K562 (cell line): ENCODE results near the gene NAALAD2. TPM values are rescaled to one million over a fixed set of nuclear protein-coding genes. Genes with fewer than 3 reads are reported as not detected.

Experiments used
- ATAC-seq: fragments of 200-7000 bp; cut with Tn5 transposase; 3 replicates; pipeline ENCODE4 v1.9.1; 2020; ENCODE audit warnings: moderate library complexity
- BruUV-seq: library from RNA; stranded (reverse); fragments of 400-500 nt; replicated peaks from 2 replicates; lab custom pipeline; 2021; lab: Mats Ljungman, UMichigan
- CTCF ChIA-PET: fragments of 300-600 bp; formaldehyde crosslinking; extraction: SDS; loops from one replicate; lab custom pipeline; 2021; ENCODE audit warnings: low intra/inter-chr PET ratio; lab: Yijun Ruan, JAX
- POLR2A ChIA-PET: fragments of 300-600, 350-650 bp; sonication (Branson Sonifier 250); formaldehyde crosslinking; extraction: SDS; loops from one replicate; lab custom pipeline; 2021; ENCODE audit warnings: antibody characterized with exemption, inconsistent platforms; lab: Yijun Ruan, JAX
- DNase-seq, 4 experiments: peaks; one replicate each; pipeline versions ENCODE4 v3.0.0 to v3.0.0-alpha.2; 2011 to 2018; ENCODE audit warnings: low spot score in 3 of 4, mixed read lengths in 3 of 4; ENCODE audit errors: extremely low read depth in 1 of 4
- FAIRE-seq: peaks from 2 replicates; lab custom pipeline; 2011; peaks lifted over from hg19 to GRCh38; lab: Jason Lieb, UNC
- H2AFZ ChIP-seq: 2 replicates; pipeline ENCODE4 v1.6.0; 2011; ENCODE audit warnings: low read depth, low read length, control low read depth, inconsistent platforms
- H3K27ac ChIP-seq: fragments of 200-600 bp; 3 replicates; pipeline ENCODE4 v1.8.0; 2011; ENCODE audit warnings: low read depth, mild to moderate bottlenecking, control low read depth, inconsistent platforms, low read length, moderate library complexity, mixed read lengths; ENCODE audit errors: extremely low read depth
- H3K27me3 ChIP-seq, 2 experiments: fragments of 300-600 bp in 1 of 2; 2 replicates in 1 of 2; 3 replicates in 1 of 2; pipeline versions ENCODE4 v1.6.0 to v1.8.0; 2011; ENCODE audit warnings: inconsistent platforms in 2 of 2, low read length in 2 of 2, mild to moderate bottlenecking in 1 of 2, mixed read lengths in 1 of 2, moderate library complexity in 1 of 2; ENCODE audit not compliant: control insufficient read depth in 2 of 2, insufficient read depth in 2 of 2
- H3K36me3 ChIP-seq: fragments of 300-600 bp; 3 replicates; pipeline ENCODE4 v1.8.0; 2011; ENCODE audit warnings: mild to moderate bottlenecking, low read length, inconsistent platforms; ENCODE audit not compliant: control insufficient read depth, insufficient read depth
- H3K4me1 ChIP-seq, 2 experiments: fragments of 200-600 bp in 1 of 2; replicated peaks in 1 of 2; 2 replicates in 1 of 2; 3 replicates in 1 of 2; pipeline versions ENCODE4 v1.5.1 to v1.8.0; 2011; ENCODE audit warnings: inconsistent platforms in 2 of 2, low read length in 2 of 2, mild to moderate bottlenecking in 1 of 2, mixed read lengths in 1 of 2, moderate library complexity in 1 of 2; ENCODE audit not compliant: control insufficient read depth in 2 of 2, insufficient read depth in 2 of 2
- H3K4me2 ChIP-seq: 2 replicates; pipeline ENCODE4 v1.6.1; 2011; ENCODE audit warnings: low read length, control low read depth, inconsistent platforms, mixed read lengths; ENCODE audit not compliant: insufficient read depth
- H3K4me3 ChIP-seq: fragments of 200-600 bp; sonication (generic), shearing (Covaris generic); 2 replicates; pipeline ENCODE4 v1.5.1; 2016; ENCODE audit warnings: control low read depth, inconsistent platforms
- H3K79me2 ChIP-seq: fragments of 200-600 bp; 3 replicates; pipeline ENCODE4 v1.8.0; 2011; ENCODE audit warnings: low read length, inconsistent platforms; ENCODE audit not compliant: control insufficient read depth, insufficient read depth
- H3K9ac ChIP-seq, 2 experiments: 2 replicates each; pipeline versions ENCODE4 v1.6.0 to v1.6.1; 2011; ENCODE audit warnings: low read depth in 2 of 2, low read length in 2 of 2, control low read depth in 1 of 2, inconsistent platforms in 1 of 2, mild to moderate bottlenecking in 1 of 2, mixed read lengths in 1 of 2; ENCODE audit not compliant: insufficient read depth in 1 of 2
- H3K9me1 ChIP-seq: one replicate; pipeline ENCODE4 v1.6.0; 2011; ENCODE audit warnings: inconsistent platforms, mild to moderate bottlenecking, low read length, moderate library complexity; ENCODE audit not compliant: control insufficient read depth, insufficient read depth
- H3K9me3 ChIP-seq: replicated peaks from 2 replicates; pipeline ENCODE4 v1.5.1; 2011; ENCODE audit warnings: low read depth, low read length, inconsistent platforms; ENCODE audit not compliant: control insufficient read depth, insufficient read depth
- H4K20me1 ChIP-seq: replicated peaks from 2 replicates; pipeline ENCODE4 v1.6.1; 2011; ENCODE audit warnings: low read length, inconsistent platforms, mixed read lengths; ENCODE audit not compliant: control insufficient read depth, insufficient read depth
- CHD1 ChIP-seq: fragments of 200-600 bp; sonication (generic); IDR thresholded peaks from one replicate; pipeline ENCODE4 v1.6.1; 2012; ENCODE audit warnings: mild to moderate bottlenecking, moderate library complexity, low read length, inconsistent platforms
- WGBS: fragments of 100-300 bp; shearing (Covaris generic); methylation state at CpG from one replicate; pipeline ENCODE4 v1.1.6; 2016; ENCODE audit warnings: low coverage, mixed read lengths; ENCODE audit not compliant: insufficient coverage; ENCODE audit errors: missing lambda C conversion rate; 5-methylcytosine and 5-hydroxymethylcytosine counted together
- in situ Hi-C: fragments of 300-500 bp; cut with MboI; formaldehyde crosslinking; loops from 4 replicates; pipeline ENCODE4 v1.15.0; 2018; ENCODE audit warnings: inconsistent platforms, mixed read lengths
- intact Hi-C: fragments of 100-400 bp; cut with micrococcal nuclease; formaldehyde crosslinking; loops from 2 replicates; pipeline ENCODE4 v1.14.2; 2022
- polyA plus RNA-seq, 8 experiments: library from polyadenylated mRNA; depleted of rRNA in 4 of 8; stranded (reverse) in 5 of 8; unstranded in 3 of 8; fragments of >200 nt; fragmentation: Nextera tagmentation in 2 of 8; fragmentation: Illumina TruSeq in 1 of 8; extraction: Ambion mirVana in 2 of 8; extraction: Trizol in 1 of 8; gene quantifications; 2 replicates each; pipeline versions ENCODE4 v1.2.1 to v1.2.3, GENCODE V29; 2011 to 2014; ENCODE audit warnings: inconsistent platforms in 1 of 8, missing spikeins in 1 of 8
- total RNA-seq, 7 experiments: library from RNA; depleted of rRNA in 6 of 7; stranded (reverse); fragments of >200 nt in 6 of 7; fragmentation: Illumina TruSeq in 2 of 7; extraction: Trizol in 2 of 7; gene quantifications; 2 replicates each; pipeline versions ENCODE4 v1.2.1 to v1.2.3, GENCODE V29; 2011 to 2021; ENCODE audit warnings: low replicate concordance in 1 of 7
- TF ChIP-seq, protein P1 (sequence below): fragments of 250-450 bp; sonication (Bioruptor Pico); IDR thresholded peaks from 2 replicates; pipeline ENCODE4 v1.9.0; 2021; ENCODE audit warnings: mild to moderate bottlenecking, inconsistent platforms

The NAALAD2 gene
- total and polyA plus RNA-seq, 9 of the 15 experiments (the other 6 are each of a cell fraction or from before 2014, with no cell fraction given), result 0.05 to 0.24 (median 0.12) TPM

DNA sequence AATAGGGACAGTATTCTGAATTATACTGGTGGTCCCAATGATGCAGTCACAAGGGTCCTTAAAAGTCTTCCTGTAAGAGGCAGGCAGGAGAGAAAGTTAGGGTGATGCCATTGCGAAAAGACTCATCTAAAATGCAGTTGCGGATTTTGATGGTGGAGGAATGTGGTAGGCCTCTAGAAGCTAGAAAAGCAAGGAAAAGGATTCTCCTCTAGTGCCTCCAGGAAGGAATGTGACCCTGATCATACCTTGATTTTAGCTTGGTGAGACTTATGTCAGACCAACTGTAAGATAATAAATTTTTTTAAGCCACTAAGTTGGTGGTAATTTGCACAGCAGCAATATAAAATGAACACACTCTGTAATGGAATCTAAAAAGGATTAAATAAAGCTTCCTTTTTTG lies 54.5 kb downstream of the NAALAD2 start:
- Histone ChIP-seq H4K20me1 (no peaks in the 10 kb centered on the region), H3K4me2 (no peak overlapping the region), H3K79me2 (no peaks in the 10 kb centered on the region), H2AFZ (no peak overlapping the region), H3K27ac (no peak overlapping the region), H3K4me3 (no peak overlapping the region), H3K36me3 (no peaks in the 10 kb centered on the region; the same call in 2 of the 3 replicates), H3K9ac (no peak overlapping the region), H3K4me1 (no peaks in the 10 kb centered on the region), H3K9me1 (no peaks in the 10 kb centered on the region), H3K27me3 (no peaks in the 10 kb centered on the region), H3K9me3 (no peaks in the 10 kb centered on the region)
- no peak for TF ChIP-seq CHD1
- TF ChIP-seq, protein P1, sequence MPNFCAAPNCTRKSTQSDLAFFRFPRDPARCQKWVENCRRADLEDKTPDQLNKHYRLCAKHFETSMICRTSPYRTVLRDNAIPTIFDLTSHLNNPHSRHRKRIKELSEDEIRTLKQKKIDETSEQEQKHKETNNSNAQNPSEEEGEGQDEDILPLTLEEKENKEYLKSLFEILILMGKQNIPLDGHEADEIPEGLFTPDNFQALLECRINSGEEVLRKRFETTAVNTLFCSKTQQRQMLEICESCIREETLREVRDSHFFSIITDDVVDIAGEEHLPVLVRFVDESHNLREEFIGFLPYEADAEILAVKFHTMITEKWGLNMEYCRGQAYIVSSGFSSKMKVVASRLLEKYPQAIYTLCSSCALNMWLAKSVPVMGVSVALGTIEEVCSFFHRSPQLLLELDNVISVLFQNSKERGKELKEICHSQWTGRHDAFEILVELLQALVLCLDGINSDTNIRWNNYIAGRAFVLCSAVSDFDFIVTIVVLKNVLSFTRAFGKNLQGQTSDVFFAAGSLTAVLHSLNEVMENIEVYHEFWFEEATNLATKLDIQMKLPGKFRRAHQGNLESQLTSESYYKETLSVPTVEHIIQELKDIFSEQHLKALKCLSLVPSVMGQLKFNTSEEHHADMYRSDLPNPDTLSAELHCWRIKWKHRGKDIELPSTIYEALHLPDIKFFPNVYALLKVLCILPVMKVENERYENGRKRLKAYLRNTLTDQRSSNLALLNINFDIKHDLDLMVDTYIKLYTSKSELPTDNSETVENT (CRISPR knock-in tag), result no peak
- CTCF ChIA-PET, result no interaction called here
- 94% methylated on average over 2 of the region's 2 CpGs for WGBS
- intact Hi-C loops (no loop called here), in situ Hi-C loops (no loop called here)
- POLR2A ChIA-PET, result no interaction called here
- no TSS peak for BruUV-seq
- ATAC-seq, result no peak
- no peak for FAIRE-seq
- DNase-seq, result no peak
